ENCODE measurements around the gene PANX1.

- no peak for TF ChIP-seq CTCF (IDR thresholded peaks at IDR 0.05)
- no peak for TF ChIP-seq EP300 (IDR thresholded peaks at IDR 0.05)
- TF ChIP-seq POLR2A (IDR thresholded peaks at IDR 0.05) = no peak
Observed at GRCh38 chr11:94120946-94121345, 7.7 kb upstream of the PANX1 start.
